ENCODE results near the gene CCDC97.

GRCh38 chr19:41369769-41370168, 59.8 kb downstream of the CCDC97 start:
- TF ChIP-seq CTCF (IDR thresholded peaks at IDR 0.05): no peak
- no peak for TF ChIP-seq POLR2A (IDR thresholded peaks at IDR 0.05)
- TF ChIP-seq POLR2AphosphoS5 (IDR thresholded peaks at IDR 0.05; ENCODE audit: insufficient read depth in 1 of 2, low read depth in 1 of 2): no peak
